Measurements from ENCODE around the gene COL9A3. TPM values are rescaled to one million over a fixed set of nuclear protein-coding genes. Genes with fewer than 3 reads are reported as not detected.

Gene COL9A3
- total RNA-seq (2021; fragmentation: NEBNext Ultra II Directional; extraction: Animal tissue kit (Norgen Biotek cat#: 25700)) = 76.0 and 80.1 TPM in 2 replicates
- 21.7 and 39.7 TPM in 2 replicates for polyA plus RNA-seq (2011; rRNA removed)
- polyA plus RNA-seq (2011; cell fraction: cytosol; rRNA removed) = 47.5 TPM
- polyA plus RNA-seq (2011; cell fraction: nucleus; rRNA removed) = 245 TPM
- polyA plus RNA-seq (2012, experiment 1 of 2) = 54.7 to 62.3 TPM (median 59.2 TPM) in 4 replicates
- 36.6 TPM for polyA plus RNA-seq (2012, experiment 2 of 2)
- polyA plus RNA-seq (2013, experiment 1 of 2) = 97.2 TPM
- 86.2 TPM for polyA plus RNA-seq (2013, experiment 2 of 2)
- polyA minus RNA-seq (2011; rRNA and poly(A)+ RNA removed) = 3.3 and 4.8 TPM in 2 replicates
- polyA minus RNA-seq (2011; cell fraction: cytosol; rRNA and poly(A)+ RNA removed) = 16.0 TPM
- 24.0 TPM for polyA minus RNA-seq (2011; cell fraction: nucleus; rRNA and poly(A)+ RNA removed)
- long read RNA-seq, experiment 1, partial matches to known transcripts = 13 of 15 reads
- long read RNA-seq, experiment 1, other reads (novel, unspliced or antisense) = 0 of 15 reads
- long read RNA-seq, experiment 2, partial matches to known transcripts = 1 of 2 reads
- long read RNA-seq, experiment 2, other reads (novel, unspliced or antisense) = 0 of 2 reads

DNA sequence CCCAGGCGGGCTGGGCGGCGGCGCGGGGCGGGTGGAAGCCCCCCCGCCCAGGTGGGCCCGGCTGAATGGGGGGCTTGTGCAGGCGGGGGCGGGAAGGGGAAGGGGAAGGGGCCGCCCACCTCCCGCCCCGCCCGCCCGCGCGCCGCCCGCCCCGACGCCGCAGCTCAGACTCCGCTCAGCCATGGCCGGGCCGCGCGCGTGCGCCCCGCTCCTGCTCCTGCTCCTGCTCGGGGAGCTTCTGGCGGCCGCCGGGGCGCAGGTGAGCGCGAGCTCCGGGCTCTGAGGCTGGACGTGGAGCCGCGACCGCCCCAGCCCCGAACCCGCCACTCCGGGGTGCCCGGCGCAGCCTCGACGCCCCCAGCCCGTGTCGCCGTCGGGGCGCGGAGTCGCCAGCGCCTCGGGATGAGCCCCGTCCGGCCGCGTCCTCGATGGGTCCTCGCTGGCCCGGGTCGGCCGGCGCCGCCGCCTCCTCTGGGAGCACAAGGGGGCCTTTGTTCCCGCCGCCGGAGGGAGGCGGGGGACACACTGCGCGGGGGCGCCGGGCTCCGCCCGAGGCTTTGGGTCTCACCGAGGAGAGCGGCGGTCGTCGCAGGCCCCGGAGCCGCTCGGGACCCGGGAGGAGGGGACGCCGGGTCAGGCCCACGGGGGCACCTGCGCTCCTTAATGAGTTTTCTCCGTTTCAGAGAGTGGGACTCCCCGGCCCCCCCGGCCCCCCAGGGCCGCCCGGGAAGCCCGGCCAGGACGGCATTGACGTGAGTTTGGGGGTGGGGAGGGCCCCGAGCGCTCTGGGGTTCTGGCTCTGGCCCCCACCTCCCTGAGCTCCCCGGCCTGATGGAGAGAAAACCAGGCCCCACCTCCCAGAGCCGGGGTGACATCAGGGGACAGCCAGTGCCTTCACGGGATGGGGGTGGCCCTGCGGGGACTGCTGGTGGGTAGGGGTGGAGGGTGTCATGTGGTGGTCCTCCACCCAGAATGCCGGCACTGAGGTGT is at the start of gene COL9A3:
Gene COL9A3 (plus strand): TSS at position 167 of the 990 bp plus-strand sequence. CDS start 15 bp downstream, at position 182.
- Histone ChIP-seq H2BK120ac (replicated peaks; ENCODE audit: low read depth, low read length) (peak within 1 kb of the TSS; percentile 28), H4K20me1 (replicated peaks in 1 of 2; ENCODE audit: control insufficient read depth in 1 of 2, insufficient read depth in 2 of 2, low read length in 2 of 2) (peaks cover 0 to 3% of the 10 kb centered on the region in 2 experiments), H3K9me3 (ENCODE audit: insufficient read depth in 2 of 2, low read depth in 1 of 2, low read length in 1 of 2) (no peaks in the 10 kb centered on the region), H4K8ac (ENCODE audit: extremely low read depth, insufficient read depth, low read length) (peak within 1 kb of the TSS; percentile 90), H3K79me2 (ENCODE audit: control insufficient read depth in 1 of 2, insufficient read depth in 2 of 2, low read length in 2 of 2) (no peaks in the 10 kb centered on the region), H3K56ac (replicated peaks; ENCODE audit: insufficient read length, low read depth, low read length) (peak within 1 kb of the TSS; percentile 64), H4K5ac (ENCODE audit: insufficient read length, low read depth, low read length) (peak within 1 kb of the TSS; percentile 8), H2BK12ac (ENCODE audit: low read depth, low read length) (peak within 1 kb of the TSS; percentile 50), H2AFZ (ENCODE audit: low read length) (no peak within 1 kb of the TSS; the same call in 1 of the 2 replicates), H2BK15ac (ENCODE audit: low read length) (no peak within 1 kb of the TSS), H3K18ac (ENCODE audit: extremely low read depth, low read length) (peak within 1 kb of the TSS; percentile 81), H3K23ac (ENCODE audit: insufficient read length) (no peak within 1 kb of the TSS), H3K4me2 (ENCODE audit: insufficient read depth in 1 of 2, low read depth in 2 of 2, low read length in 2 of 2) (peak within 1 kb of the TSS; percentile 62 to 97), H3K27me3 (replicated peaks in 1 of 4; ENCODE audit: control insufficient read depth in 3 of 4, extremely low read depth in 1 of 4, insufficient read depth in 3 of 4, low read length in 3 of 4) (peaks cover 0 to 8% (median 2%) of the 10 kb centered on the region in 4 experiments; a peak in 2 of 7 replicates), H3K4me3 (ENCODE audit: extremely low read depth in 1 of 4, insufficient read depth in 2 of 4, low read depth in 3 of 4, low read length in 4 of 4) (peak within 1 kb of the TSS; percentile 54 to 71 (median 63)), H2BK5ac (ENCODE audit: low read depth, low read length) (peak within 1 kb of the TSS; percentile 83; the same call in 1 of the 2 replicates), H3K4me1 (replicated peaks in 1 of 4; ENCODE audit: control insufficient read depth in 3 of 4, insufficient read depth in 4 of 4, low read length in 3 of 4) (peaks cover 0 to 17% (median 11%) of the 10 kb centered on the region in 4 experiments; a peak in 5 of 7 replicates), H2BK20ac (ENCODE audit: low read length) (no peak within 1 kb of the TSS; the same call in 1 of the 2 replicates), H3K36me3 (ENCODE audit: control insufficient read depth in 2 of 4, insufficient read depth in 4 of 4, low read length in 3 of 4) (peaks cover 0 to 9% (median 1%) of the 10 kb centered on the region in 4 experiments; a peak in 2 of 8 replicates), H4K91ac (replicated peaks; ENCODE audit: insufficient read length, low read length) (peak within 1 kb of the TSS; percentile 81), H3K9ac (replicated peaks in 1 of 4; ENCODE audit: extremely low read depth in 1 of 4, low read depth in 3 of 4, low read length in 3 of 4) (peak within 1 kb of the TSS; percentile 39 to 71 (median 62); a peak in 6 of 7 replicates), H3K27ac (ENCODE audit: low read depth, low read length) (peak within 1 kb of the TSS; percentile 28; the same call in 1 of the 2 replicates), H3K4ac (replicated peaks; ENCODE audit: insufficient read length, low read depth, low read length) (peak within 1 kb of the TSS; percentile 90), H2AK5ac (ENCODE audit: low read depth, low read length) (no peak within 1 kb of the TSS), H3K23me2 (ENCODE audit: low read depth, low read length) (peaks cover 13% of the 10 kb centered on the region), H3K79me1 (ENCODE audit: low read depth, low read length) (no peaks in the 10 kb centered on the region), H3K14ac (ENCODE audit: insufficient read length) (no peak within 1 kb of the TSS)
- DNase-seq (ENCODE audit: low read depth in 1 of 2, low spot score in 2 of 2) = peak in 1 of 2 experiments; percentile 76
- CTCF ChIA-PET (ENCODE audit: partially characterized antibody) = interaction anchor here (2.2 kb wide), 1 partner anchor 10 kb away, joined by 5 read pairs; no protein-coding TSS in a partner anchor
- POLR2A ChIA-PET (ENCODE audit: partially characterized antibody) = interaction anchor here (0.8 to 4.6 kb wide), 7 partner anchors 8 to 44 kb away, joined by 3 to 22 read pairs (median 10); partner anchors contain the start of gene TCFL5
- no peak for FAIRE-seq
- WGBS, 2 experiments (ENCODE audit: extremely low coverage in 1 of 2, insufficient coverage in 1 of 2, insufficient read length in 1 of 2, insufficient replicate concordance in 2 of 2, low coverage in 1 of 2, low lambda C conversion rate in 2 of 2, missing lambda C conversion rate in 1 of 2) = 9% methylated on average over 28 of the region's 108 CpGs; no CpG with 5 or more reads in 1 of the 2 experiments
- TF ChIP-seq BCL11A (IDR thresholded peaks at IDR 0.05; ENCODE audit: low read depth in 2 of 2, low read length in 2 of 2) (no peak), KDM1A (IDR thresholded peaks at IDR 0.05; ENCODE audit: borderline replicate concordance, low read length) (no peak)
- TF ChIP-seq, protein P1, sequence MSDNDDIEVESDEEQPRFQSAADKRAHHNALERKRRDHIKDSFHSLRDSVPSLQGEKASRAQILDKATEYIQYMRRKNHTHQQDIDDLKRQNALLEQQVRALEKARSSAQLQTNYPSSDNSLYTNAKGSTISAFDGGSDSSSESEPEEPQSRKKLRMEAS (IDR thresholded peaks at IDR 0.05) = no peak

Measured in H1 (cell line).